Pancreas (tissue), 10 donors: ENCODE results near the gene SMCHD1. TPM values are rescaled to one million over a fixed set of nuclear protein-coding genes. Genes with fewer than 3 reads are reported as not detected.

Experiments used
- ATAC-seq, 4 donors: fragments of 200-7000 bp; cut with Tn5 transposase; one replicate each; pipeline versions ENCODE4 v1.8.0 to v1.9.1; 2020; ENCODE audit warnings: mild to moderate bottlenecking in 4 of 4, moderate library complexity in 4 of 4
- DNase-seq, 6 donors: peaks; one replicate each; pipeline ENCODE4 v3.0.0-alpha.2; 2020
- FAIRE-seq: peaks from 2 replicates; lab custom pipeline; 2012; peaks lifted over from hg19 to GRCh38; lab: Jason Lieb, UNC
- H3K27ac ChIP-seq, 4 donors: fragments of 200-600 bp; sonication (generic); 1 replicate in 3 of 4; 2 replicates in 1 of 4; pipeline versions ENCODE4 v1.5.0 to v1.8.0; 2020
- H3K27me3 ChIP-seq, 4 donors: fragments of 200-600 bp; one replicate each; pipeline ENCODE4 v1.8.0; 2021
- H3K36me3 ChIP-seq, 3 donors: fragments of 200-600 bp; sonication (generic) in 1 of 3; one replicate each; pipeline versions ENCODE4 v1.5.0 to v1.8.0; 2020 to 2021
- H3K4me1 ChIP-seq, 3 donors: fragments of 200-600 bp; one replicate each; pipeline ENCODE4 v1.8.0; 2021
- H3K4me3 ChIP-seq, 4 donors: fragments of 200-600 bp; sonication (generic) in 2 of 4; one replicate each; pipeline versions ENCODE4 v1.5.0 to v1.8.0; 2020 to 2021
- H3K9me3 ChIP-seq, 4 donors: fragments of 200-600 bp; one replicate each; pipeline ENCODE4 v1.8.0; 2021
- WGBS, 2 donors: extraction: QIAGEN DNeasy Blood & Tissue Kit; methylation state at CpG; one replicate each; pipeline ENCODE4 v1.1.7; 2013; 5-methylcytosine and 5-hydroxymethylcytosine counted together
- intact Hi-C, 3 donors: fragments of 100-400 bp; cut with DNase I; formaldehyde crosslinking; loops; one replicate each; pipeline versions ENCODE4 v1.11.1 to v1.14.2; 2022
- polyA plus RNA-seq, 2 donors: library from polyadenylated mRNA; stranded (reverse); fragments of 200-250 nt; gene quantifications; one replicate each; pipeline ENCODE4 v1.2.3, GENCODE V29; 2013
- total RNA-seq, 6 donors: library from RNA; stranded (reverse); fragmentation: NEBNext Ultra II Directional in 4 of 6; extraction: Animal tissue kit (Norgen Biotek cat#: 25700) in 4 of 6; gene quantifications; one replicate each; pipeline versions ENCODE4 v1.2.1 to v1.2.4, GENCODE V29; 2021 to 2023
- TF ChIP-seq, protein P1 (sequence below), 4 donors: fragments of 200-600 bp; sonication (generic) in 3 of 4; IDR thresholded peaks; one replicate each; pipeline versions ENCODE4 v1.5.0 to v1.8.0; 2021; ENCODE audit warnings: antibody characterized with exemption in 4 of 4
- donor health status: healthy with polysubstance abuse.
- donor health status: DM: no; HTN: no; CAD: no; lungs with moderate emphysema.
- donor health status: DM: no; HTN: no; CAD: no.
- donor health status: control.
- donor health status: control.
- donor health status: Bipolar disorder and iron deficiency.
- donor health status: DM: yes; HTN: yes; CAD: no.
- donor health status: DM: no; HTN: no; CAD: no.
- donor health status: DM: no; HTN: no; CAD: no.
- donor health status: DM: yes; HTN: yes; CAD: no.

SMCHD1 gene
- total and polyA plus RNA-seq, 8 donors: 6.6 to 32.7 (median 25.2) TPM

DNA sequence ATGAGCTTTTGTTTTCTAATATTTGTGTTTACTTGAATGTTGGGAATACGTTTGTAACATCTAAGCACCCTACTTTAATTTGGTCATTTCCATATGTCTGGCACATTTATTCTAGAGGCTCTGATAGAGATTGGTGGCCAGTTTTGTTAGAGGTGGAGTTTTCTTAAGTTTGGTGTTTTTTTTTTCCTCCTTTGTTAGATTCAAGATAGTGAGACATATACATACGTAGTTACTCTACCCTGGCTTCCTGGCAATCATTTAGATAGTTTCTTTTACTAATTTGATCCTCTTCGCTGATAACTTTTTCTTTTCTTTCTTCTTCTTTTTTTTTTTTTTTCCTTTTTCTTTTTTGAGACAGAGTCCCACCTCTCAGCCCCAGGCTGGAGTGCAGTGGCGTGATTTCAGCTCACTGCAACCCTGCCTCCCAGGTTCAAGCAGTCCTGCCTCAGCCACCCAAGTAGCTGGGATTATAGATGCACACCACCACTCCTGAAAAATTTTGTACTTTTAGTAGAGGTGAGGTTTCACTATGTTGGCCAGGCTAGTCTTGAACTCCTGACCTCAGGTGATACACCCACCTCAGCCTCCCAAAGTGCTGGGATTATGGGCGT lies 26.6 kb downstream of the SMCHD1 start:
- Histone ChIP-seq H3K9me3 (no peaks in the 10 kb centered on the region), H3K27ac (peak overlapping the region in 1 of 4 donors; percentile 66), H3K4me3 (no peak overlapping the region), H3K36me3 (no peaks in the 10 kb centered on the region), H3K27me3 (no peaks in the 10 kb centered on the region), H3K4me1 (peaks cover 0 to 15% (median 15%) of the 10 kb centered on the region in 3 donors)
- intact Hi-C loops: no loop called here
- WGBS, 2 donors: 86 to 89% methylated on average over 5 of the region's 5 CpGs
- no peak for DNase-seq
- TF ChIP-seq, protein P1, sequence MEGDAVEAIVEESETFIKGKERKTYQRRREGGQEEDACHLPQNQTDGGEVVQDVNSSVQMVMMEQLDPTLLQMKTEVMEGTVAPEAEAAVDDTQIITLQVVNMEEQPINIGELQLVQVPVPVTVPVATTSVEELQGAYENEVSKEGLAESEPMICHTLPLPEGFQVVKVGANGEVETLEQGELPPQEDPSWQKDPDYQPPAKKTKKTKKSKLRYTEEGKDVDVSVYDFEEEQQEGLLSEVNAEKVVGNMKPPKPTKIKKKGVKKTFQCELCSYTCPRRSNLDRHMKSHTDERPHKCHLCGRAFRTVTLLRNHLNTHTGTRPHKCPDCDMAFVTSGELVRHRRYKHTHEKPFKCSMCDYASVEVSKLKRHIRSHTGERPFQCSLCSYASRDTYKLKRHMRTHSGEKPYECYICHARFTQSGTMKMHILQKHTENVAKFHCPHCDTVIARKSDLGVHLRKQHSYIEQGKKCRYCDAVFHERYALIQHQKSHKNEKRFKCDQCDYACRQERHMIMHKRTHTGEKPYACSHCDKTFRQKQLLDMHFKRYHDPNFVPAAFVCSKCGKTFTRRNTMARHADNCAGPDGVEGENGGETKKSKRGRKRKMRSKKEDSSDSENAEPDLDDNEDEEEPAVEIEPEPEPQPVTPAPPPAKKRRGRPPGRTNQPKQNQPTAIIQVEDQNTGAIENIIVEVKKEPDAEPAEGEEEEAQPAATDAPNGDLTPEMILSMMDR (IDR thresholded peaks at IDR 0.05): no peak
- FAIRE-seq: no peak
- no peak for ATAC-seq

DNA sequence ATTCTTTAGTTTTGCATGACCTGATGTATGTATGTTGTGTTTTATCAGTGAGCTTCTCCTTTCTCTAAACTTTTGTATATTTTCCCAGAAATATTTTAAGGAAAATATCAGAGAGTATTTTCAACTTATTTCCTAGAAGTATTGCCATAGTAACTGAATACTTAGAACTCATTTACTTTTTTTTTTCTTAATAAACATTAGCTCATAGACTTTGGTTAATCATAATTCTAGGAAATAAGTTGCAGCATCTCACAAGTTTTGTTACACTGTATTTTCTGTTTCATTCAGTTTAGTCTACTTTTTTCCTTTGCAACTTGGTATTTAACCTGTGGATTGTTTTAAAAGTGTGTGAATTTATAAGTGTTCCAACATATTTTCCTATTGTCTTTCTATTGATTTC lies 27.5 kb downstream of the SMCHD1 start:
- H3K36me3 ChIP-seq: no peaks in the 10 kb centered on the region
- FAIRE-seq: peak; percentile 59
- ATAC-seq: peak; percentile 34 to 67 (median 38)
- H3K4me1 ChIP-seq: peaks cover 0 to 15% (median 15%) of the 10 kb centered on the region in 3 donors
- no peaks in the 10 kb centered on the region for H3K27me3 ChIP-seq
- H3K27ac ChIP-seq: peak overlapping the region in 1 of 4 donors; percentile 66
- no peaks in the 10 kb centered on the region for H3K9me3 ChIP-seq
- no peak for DNase-seq
- no peak overlapping the region for H3K4me3 ChIP-seq
- TF ChIP-seq, protein P1 (IDR thresholded peaks at IDR 0.05): no peak
- intact Hi-C loops: no loop called here

GRCh38 chr18:2686349-2686968 lies 30.9 kb downstream of the SMCHD1 start:
- no peak overlapping the region for H3K4me3 ChIP-seq
- 91 to 96% methylated on average over 3 of the region's 3 CpGs for WGBS, 2 donors
- peaks cover 0 to 3% (median 2%) of the 10 kb centered on the region in 3 donors for H3K36me3 ChIP-seq
- intact Hi-C loops: no loop called here
- DNase-seq (no peak), FAIRE-seq (peak; percentile 34), ATAC-seq (no peak)
- TF ChIP-seq, protein P1 (IDR thresholded peaks at IDR 0.05): no peak
- H3K9me3 ChIP-seq: no peaks in the 10 kb centered on the region
- H3K27ac ChIP-seq: no peak overlapping the region
- peaks cover 0 to 15% (median 12%) of the 10 kb centered on the region in 3 donors for H3K4me1 ChIP-seq
- no peaks in the 10 kb centered on the region for H3K27me3 ChIP-seq

- Histone ChIP-seq H3K27ac (no peak overlapping the region), H3K27me3 (no peaks in the 10 kb centered on the region), H3K9me3 (no peaks in the 10 kb centered on the region), H3K36me3 (peaks cover 0 to 9% (median 2%) of the 10 kb centered on the region in 3 donors), H3K4me3 (no peak overlapping the region), H3K4me1 (peaks cover 0 to 12% (median 11%) of the 10 kb centered on the region in 3 donors)
- intact Hi-C loops: no loop called here
- WGBS, 2 donors: 83 to 91% methylated on average over 3 of the region's 3 CpGs
- no peak for ATAC-seq
- TF ChIP-seq, protein P1 (IDR thresholded peaks at IDR 0.05): no peak
- DNase-seq: no peak
- FAIRE-seq: no peak
Observed at GRCh38 chr18:2687390-2688001, 32.0 kb downstream of the SMCHD1 start.
